ENCODE results near the gene FUT7.

GRCh38 chr9:137052998-137053943 is 21.4 kb upstream of the FUT7 start:
- TF ChIP-seq CTCF (conservative IDR thresholded peaks at IDR 0.05; ENCODE audit: low read depth, low read length) (no peak), EZH2 (IDR thresholded peaks at IDR 0.05; ENCODE audit: borderline replicate concordance, low read depth, low read length, poor library complexity, severe bottlenecking) (no peak)
